Measurements from ENCODE around the gene TSPAN14. TPM values are rescaled to one million over a fixed set of nuclear protein-coding genes. Genes with fewer than 3 reads are reported as not detected.

Gene TSPAN14
- total and polyA plus RNA-seq, 2 experiments from 2014 or later: 17.9 to 40.7 TPM

DNA sequence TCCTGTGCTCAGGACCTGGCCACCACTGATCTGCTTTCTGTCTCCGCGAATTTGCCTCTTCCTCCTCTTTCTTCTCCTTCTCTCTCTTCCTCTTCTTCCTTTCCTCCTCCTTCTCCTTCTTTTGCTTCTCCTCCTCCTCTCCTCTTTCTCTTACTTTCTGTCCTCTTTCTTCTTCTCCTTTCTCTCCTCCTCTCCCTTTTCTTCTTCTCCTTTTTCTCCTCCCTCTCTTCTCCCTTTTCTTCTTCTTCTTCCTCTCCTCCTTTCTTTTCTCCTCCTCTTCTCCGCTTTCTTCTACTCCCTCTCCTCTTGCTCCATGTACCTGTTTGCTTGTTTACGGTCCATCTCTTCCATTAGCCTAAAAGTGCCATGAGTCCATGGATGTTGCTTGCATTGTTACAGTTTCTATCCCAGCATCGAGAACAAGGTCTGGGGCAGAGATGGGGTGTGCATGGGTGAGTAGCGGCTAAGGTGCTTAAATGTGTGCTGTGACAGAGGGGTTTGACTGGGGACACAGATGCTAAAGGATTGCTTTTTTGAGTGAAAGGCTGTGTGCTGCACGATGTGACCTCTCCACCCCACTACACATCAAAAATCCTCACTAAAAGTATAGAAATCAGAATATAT is 91.3 kb downstream of the TSPAN14 start:
- Mint-ChIP-seq H3K4me3 (no peak overlapping the region), H3K4me1 (no peaks in the 10 kb centered on the region; the same call in 2 of the 3 replicates), H3K36me3 (ENCODE audit: low read depth) (no peaks in the 10 kb centered on the region; the same call in 2 of the 3 replicates), H3K27me3 (ENCODE audit: insufficient read depth, low read depth, poor library complexity) (peaks cover 12% of the 10 kb centered on the region), H3K27ac (no peak overlapping the region), H3K9me3 (no peaks in the 10 kb centered on the region; the same call in 2 of the 3 replicates)
- no peaks in the 10 kb centered on the region for H3K27me3 ChIP-seq (ENCODE audit: insufficient read depth)
- no peaks in the 10 kb centered on the region for H3K4me1 ChIP-seq (ENCODE audit: insufficient read depth)
- no peak for TF ChIP-seq POLR2AphosphoS5 (IDR thresholded peaks at IDR 0.05; ENCODE audit: low read depth)
- TF ChIP-seq, protein P1, sequence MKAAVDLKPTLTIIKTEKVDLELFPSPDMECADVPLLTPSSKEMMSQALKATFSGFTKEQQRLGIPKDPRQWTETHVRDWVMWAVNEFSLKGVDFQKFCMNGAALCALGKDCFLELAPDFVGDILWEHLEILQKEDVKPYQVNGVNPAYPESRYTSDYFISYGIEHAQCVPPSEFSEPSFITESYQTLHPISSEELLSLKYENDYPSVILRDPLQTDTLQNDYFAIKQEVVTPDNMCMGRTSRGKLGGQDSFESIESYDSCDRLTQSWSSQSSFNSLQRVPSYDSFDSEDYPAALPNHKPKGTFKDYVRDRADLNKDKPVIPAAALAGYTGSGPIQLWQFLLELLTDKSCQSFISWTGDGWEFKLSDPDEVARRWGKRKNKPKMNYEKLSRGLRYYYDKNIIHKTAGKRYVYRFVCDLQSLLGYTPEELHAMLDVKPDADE (IDR thresholded peaks at IDR 0.05): no peak
- no peak for TF ChIP-seq STAT1 (IDR thresholded peaks at IDR 0.05; ENCODE audit: unreplicated experiment)
- TF ChIP-seq, protein P2, sequence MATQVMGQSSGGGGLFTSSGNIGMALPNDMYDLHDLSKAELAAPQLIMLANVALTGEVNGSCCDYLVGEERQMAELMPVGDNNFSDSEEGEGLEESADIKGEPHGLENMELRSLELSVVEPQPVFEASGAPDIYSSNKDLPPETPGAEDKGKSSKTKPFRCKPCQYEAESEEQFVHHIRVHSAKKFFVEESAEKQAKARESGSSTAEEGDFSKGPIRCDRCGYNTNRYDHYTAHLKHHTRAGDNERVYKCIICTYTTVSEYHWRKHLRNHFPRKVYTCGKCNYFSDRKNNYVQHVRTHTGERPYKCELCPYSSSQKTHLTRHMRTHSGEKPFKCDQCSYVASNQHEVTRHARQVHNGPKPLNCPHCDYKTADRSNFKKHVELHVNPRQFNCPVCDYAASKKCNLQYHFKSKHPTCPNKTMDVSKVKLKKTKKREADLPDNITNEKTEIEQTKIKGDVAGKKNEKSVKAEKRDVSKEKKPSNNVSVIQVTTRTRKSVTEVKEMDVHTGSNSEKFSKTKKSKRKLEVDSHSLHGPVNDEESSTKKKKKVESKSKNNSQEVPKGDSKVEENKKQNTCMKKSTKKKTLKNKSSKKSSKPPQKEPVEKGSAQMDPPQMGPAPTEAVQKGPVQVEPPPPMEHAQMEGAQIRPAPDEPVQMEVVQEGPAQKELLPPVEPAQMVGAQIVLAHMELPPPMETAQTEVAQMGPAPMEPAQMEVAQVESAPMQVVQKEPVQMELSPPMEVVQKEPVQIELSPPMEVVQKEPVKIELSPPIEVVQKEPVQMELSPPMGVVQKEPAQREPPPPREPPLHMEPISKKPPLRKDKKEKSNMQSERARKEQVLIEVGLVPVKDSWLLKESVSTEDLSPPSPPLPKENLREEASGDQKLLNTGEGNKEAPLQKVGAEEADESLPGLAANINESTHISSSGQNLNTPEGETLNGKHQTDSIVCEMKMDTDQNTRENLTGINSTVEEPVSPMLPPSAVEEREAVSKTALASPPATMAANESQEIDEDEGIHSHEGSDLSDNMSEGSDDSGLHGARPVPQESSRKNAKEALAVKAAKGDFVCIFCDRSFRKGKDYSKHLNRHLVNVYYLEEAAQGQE (IDR thresholded peaks at IDR 0.05; ENCODE audit: unreplicated experiment): no peak
- no peak for TF ChIP-seq ZNF331 (CRISPR knock-in tag; IDR thresholded peaks at IDR 0.05; ENCODE audit: low read depth)
- no peak for TF ChIP-seq EZH2 (IDR thresholded peaks at IDR 0.05; ENCODE audit: low read depth, unreplicated experiment)
- TF ChIP-seq, protein P3, sequence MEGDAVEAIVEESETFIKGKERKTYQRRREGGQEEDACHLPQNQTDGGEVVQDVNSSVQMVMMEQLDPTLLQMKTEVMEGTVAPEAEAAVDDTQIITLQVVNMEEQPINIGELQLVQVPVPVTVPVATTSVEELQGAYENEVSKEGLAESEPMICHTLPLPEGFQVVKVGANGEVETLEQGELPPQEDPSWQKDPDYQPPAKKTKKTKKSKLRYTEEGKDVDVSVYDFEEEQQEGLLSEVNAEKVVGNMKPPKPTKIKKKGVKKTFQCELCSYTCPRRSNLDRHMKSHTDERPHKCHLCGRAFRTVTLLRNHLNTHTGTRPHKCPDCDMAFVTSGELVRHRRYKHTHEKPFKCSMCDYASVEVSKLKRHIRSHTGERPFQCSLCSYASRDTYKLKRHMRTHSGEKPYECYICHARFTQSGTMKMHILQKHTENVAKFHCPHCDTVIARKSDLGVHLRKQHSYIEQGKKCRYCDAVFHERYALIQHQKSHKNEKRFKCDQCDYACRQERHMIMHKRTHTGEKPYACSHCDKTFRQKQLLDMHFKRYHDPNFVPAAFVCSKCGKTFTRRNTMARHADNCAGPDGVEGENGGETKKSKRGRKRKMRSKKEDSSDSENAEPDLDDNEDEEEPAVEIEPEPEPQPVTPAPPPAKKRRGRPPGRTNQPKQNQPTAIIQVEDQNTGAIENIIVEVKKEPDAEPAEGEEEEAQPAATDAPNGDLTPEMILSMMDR (conservative IDR thresholded peaks at IDR 0.05; ENCODE audit: low read depth in 2 of 2): no peak
- TF ChIP-seq NANOG (IDR thresholded peaks at IDR 0.05; ENCODE audit: borderline replicate concordance): no peak
- no peak for TF ChIP-seq ZNF114 (CRISPR knock-in tag; IDR thresholded peaks at IDR 0.05)
- TF ChIP-seq, protein P4, sequence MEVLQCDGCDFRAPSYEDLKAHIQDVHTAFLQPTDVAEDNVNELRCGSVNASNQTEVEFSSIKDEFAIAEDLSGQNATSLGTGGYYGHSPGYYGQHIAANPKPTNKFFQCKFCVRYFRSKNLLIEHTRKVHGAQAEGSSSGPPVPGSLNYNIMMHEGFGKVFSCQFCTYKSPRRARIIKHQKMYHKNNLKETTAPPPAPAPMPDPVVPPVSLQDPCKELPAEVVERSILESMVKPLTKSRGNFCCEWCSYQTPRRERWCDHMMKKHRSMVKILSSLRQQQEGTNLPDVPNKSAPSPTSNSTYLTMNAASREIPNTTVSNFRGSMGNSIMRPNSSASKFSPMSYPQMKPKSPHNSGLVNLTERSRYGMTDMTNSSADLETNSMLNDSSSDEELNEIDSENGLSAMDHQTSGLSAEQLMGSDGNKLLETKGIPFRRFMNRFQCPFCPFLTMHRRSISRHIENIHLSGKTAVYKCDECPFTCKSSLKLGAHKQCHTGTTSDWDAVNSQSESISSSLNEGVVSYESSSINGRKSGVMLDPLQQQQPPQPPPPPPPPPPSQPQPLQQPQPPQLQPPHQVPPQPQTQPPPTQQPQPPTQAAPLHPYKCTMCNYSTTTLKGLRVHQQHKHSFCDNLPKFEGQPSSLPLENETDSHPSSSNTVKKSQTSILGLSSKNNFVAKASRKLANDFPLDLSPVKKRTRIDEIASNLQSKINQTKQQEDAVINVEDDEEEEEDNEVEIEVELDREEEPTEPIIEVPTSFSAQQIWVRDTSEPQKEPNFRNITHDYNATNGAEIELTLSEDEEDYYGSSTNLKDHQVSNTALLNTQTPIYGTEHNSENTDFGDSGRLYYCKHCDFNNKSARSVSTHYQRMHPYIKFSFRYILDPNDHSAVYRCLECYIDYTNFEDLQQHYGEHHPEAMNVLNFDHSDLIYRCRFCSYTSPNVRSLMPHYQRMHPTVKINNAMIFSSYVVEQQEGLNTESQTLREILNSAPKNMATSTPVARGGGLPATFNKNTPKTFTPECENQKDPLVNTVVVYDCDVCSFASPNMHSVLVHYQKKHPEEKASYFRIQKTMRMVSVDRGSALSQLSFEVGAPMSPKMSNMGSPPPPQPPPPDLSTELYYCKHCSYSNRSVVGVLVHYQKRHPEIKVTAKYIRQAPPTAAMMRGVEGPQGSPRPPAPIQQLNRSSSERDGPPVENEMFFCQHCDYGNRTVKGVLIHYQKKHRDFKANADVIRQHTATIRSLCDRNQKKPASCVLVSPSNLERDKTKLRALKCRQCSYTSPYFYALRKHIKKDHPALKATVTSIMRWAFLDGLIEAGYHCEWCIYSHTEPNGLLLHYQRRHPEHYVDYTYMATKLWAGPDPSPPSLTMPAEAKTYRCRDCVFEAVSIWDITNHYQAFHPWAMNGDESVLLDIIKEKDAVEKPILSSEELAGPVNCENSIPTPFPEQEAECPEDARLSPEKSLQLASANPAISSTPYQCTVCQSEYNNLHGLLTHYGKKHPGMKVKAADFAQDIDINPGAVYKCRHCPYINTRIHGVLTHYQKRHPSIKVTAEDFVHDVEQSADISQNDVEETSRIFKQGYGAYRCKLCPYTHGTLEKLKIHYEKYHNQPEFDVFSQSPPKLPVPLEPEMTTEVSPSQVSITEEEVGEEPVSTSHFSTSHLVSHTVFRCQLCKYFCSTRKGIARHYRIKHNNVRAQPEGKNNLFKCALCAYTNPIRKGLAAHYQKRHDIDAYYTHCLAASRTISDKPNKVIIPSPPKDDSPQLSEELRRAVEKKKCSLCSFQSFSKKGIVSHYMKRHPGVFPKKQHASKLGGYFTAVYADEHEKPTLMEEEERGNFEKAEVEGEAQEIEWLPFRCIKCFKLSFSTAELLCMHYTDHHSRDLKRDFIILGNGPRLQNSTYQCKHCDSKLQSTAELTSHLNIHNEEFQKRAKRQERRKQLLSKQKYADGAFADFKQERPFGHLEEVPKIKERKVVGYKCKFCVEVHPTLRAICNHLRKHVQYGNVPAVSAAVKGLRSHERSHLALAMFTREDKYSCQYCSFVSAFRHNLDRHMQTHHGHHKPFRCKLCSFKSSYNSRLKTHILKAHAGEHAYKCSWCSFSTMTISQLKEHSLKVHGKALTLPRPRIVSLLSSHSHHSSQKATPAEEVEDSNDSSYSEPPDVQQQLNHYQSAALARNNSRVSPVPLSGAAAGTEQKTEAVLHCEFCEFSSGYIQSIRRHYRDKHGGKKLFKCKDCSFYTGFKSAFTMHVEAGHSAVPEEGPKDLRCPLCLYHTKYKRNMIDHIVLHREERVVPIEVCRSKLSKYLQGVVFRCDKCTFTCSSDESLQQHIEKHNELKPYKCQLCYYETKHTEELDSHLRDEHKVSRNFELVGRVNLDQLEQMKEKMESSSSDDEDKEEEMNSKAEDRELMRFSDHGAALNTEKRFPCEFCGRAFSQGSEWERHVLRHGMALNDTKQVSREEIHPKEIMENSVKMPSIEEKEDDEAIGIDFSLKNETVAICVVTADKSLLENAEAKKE (CRISPR knock-in tag; IDR thresholded peaks at IDR 0.05): no peak
- TF ChIP-seq EZH2phosphoT487 (IDR thresholded peaks at IDR 0.05; ENCODE audit: unreplicated experiment): no peak
- no peak for TF ChIP-seq CREB1 (CRISPR knock-in tag; IDR thresholded peaks at IDR 0.05; ENCODE audit: low read depth)
- TF ChIP-seq JUNB (IDR thresholded peaks at IDR 0.05; ENCODE audit: unreplicated experiment): no peak
- no peaks in the 10 kb centered on the region for H3F3A ChIP-seq (replicated peaks; ENCODE audit: low read depth)
- ATAC-seq: no peak
- no peak overlapping the region for H3K4me3 ChIP-seq
- no peak overlapping the region for H3K4me2 ChIP-seq
- DNase-seq (ENCODE audit: low spot score): no peak
- no peaks in the 10 kb centered on the region for H4K20me1 ChIP-seq (replicated peaks; ENCODE audit: insufficient read depth)
- H3K36me3 ChIP-seq (ENCODE audit: insufficient read depth): no peaks in the 10 kb centered on the region
- H3K79me2 ChIP-seq (replicated peaks; ENCODE audit: insufficient read depth): no peaks in the 10 kb centered on the region
- no peak overlapping the region for H3K27ac ChIP-seq (ENCODE audit: low read depth)
- no peaks in the 10 kb centered on the region for H3K9me2 ChIP-seq (ENCODE audit: insufficient read depth)
- no peak overlapping the region for H2AFZ ChIP-seq

Measured in GM23338 (cell line).